H1 (cell line): ENCODE data around the gene KLHL14. TPM values are rescaled to one million over a fixed set of nuclear protein-coding genes. Genes with fewer than 3 reads are reported as not detected.

ENCODE experiments used
- CTCF ChIA-PET: fragments of 300-600 bp; sonication (Branson Sonifier 250); formaldehyde crosslinking; loops from one replicate; lab custom pipeline; 2021; ENCODE audit not compliant: partially characterized antibody; lab: Charles Lee
- POLR2A ChIA-PET: fragments of 300-600 bp; sonication (Branson Sonifier 250); formaldehyde crosslinking; loops from one replicate; lab custom pipeline; 2021; ENCODE audit warnings: inconsistent platforms; ENCODE audit not compliant: partially characterized antibody; lab: Charles Lee
- DNase-seq, 2 experiments: peaks; one replicate each; pipeline versions ENCODE4 v3.0.0 to v3.0.0-alpha.2; 2010 to 2022; ENCODE audit warnings: low spot score in 2 of 2, low read depth in 1 of 2, mixed read lengths in 1 of 2
- FAIRE-seq: peaks from 2 replicates; lab custom pipeline; 2011; peaks lifted over from hg19 to GRCh38; lab: Jason Lieb, UNC
- H2AFZ ChIP-seq: 2 replicates; pipeline ENCODE4 v1.8.1; 2012; ENCODE audit warnings: low read length, inconsistent platforms
- H2AK5ac ChIP-seq: 2 replicates; pipeline ENCODE4 v1.6.1; 2013; ENCODE audit warnings: low read depth, low read length
- H2BK120ac ChIP-seq: replicated peaks from 2 replicates; pipeline ENCODE3; 2013; ENCODE audit warnings: low read depth, low read length, inconsistent platforms
- H2BK12ac ChIP-seq: 2 replicates; pipeline ENCODE4 v1.6.1; 2013; ENCODE audit warnings: low read depth, low read length
- H2BK15ac ChIP-seq: 2 replicates; pipeline ENCODE4 v1.6.1; 2013; ENCODE audit warnings: low read length
- H2BK20ac ChIP-seq: 2 replicates; pipeline ENCODE4 v1.6.1; 2013; ENCODE audit warnings: low read length
- H2BK5ac ChIP-seq: 2 replicates; pipeline ENCODE4 v1.6.1; 2013; ENCODE audit warnings: low read depth, low read length
- H3K14ac ChIP-seq: 2 replicates; pipeline ENCODE4 v1.6.1; 2013; ENCODE audit warnings: inconsistent platforms; ENCODE audit not compliant: insufficient read length
- H3K18ac ChIP-seq: 2 replicates; pipeline ENCODE4 v1.6.1; 2013; ENCODE audit warnings: low read length; ENCODE audit errors: extremely low read depth
- H3K23ac ChIP-seq: 2 replicates; pipeline ENCODE4 v1.6.1; 2013; ENCODE audit warnings: inconsistent platforms; ENCODE audit not compliant: insufficient read length
- H3K23me2 ChIP-seq: 2 replicates; pipeline ENCODE4 v1.6.1; 2013; ENCODE audit warnings: low read depth, low read length
- H3K27ac ChIP-seq: 2 replicates; pipeline ENCODE4 v1.6.1; 2011; ENCODE audit warnings: low read depth, low read length, inconsistent platforms
- H3K27me3 ChIP-seq, 4 experiments: replicated peaks in 1 of 4; 1 replicate in 1 of 4; 2 replicates in 3 of 4; pipeline versions ENCODE4 v1.6.1 to v1.8.1; 2011 to 2013; ENCODE audit warnings: low read length in 3 of 4, mild to moderate bottlenecking in 3 of 4, inconsistent platforms in 2 of 4, mixed read lengths in 2 of 4, moderate library complexity in 1 of 4; ENCODE audit not compliant: control insufficient read depth in 3 of 4, insufficient read depth in 3 of 4; ENCODE audit errors: extremely low read depth in 1 of 4
- H3K36me3 ChIP-seq, 4 experiments: 2 replicates each; pipeline versions ENCODE4 v1.6.1 to v1.8.1; 2011 to 2013; ENCODE audit warnings: mild to moderate bottlenecking in 4 of 4, low read length in 3 of 4, moderate library complexity in 2 of 4, control low read depth in 1 of 4, inconsistent platforms in 1 of 4; ENCODE audit not compliant: insufficient read depth in 4 of 4, control insufficient read depth in 2 of 4
- H3K4ac ChIP-seq: replicated peaks from 2 replicates; pipeline ENCODE3; 2013; ENCODE audit warnings: low read length, low read depth, mixed read lengths, inconsistent platforms; ENCODE audit not compliant: insufficient read length
- H3K4me1 ChIP-seq, 4 experiments: replicated peaks in 1 of 4; 1 replicate in 1 of 4; 2 replicates in 3 of 4; pipeline versions ENCODE4 v1.6.1 to v1.8.1; 2011 to 2013; ENCODE audit warnings: low read length in 3 of 4, inconsistent platforms in 2 of 4, mixed read lengths in 1 of 4; ENCODE audit not compliant: insufficient read depth in 4 of 4, control insufficient read depth in 3 of 4
- H3K4me2 ChIP-seq, 2 experiments: 2 replicates each; pipeline versions ENCODE4 v1.6.1 to v1.8.1; 2011 to 2013; ENCODE audit warnings: low read depth in 2 of 2, low read length in 2 of 2, control low read depth in 1 of 2, inconsistent platforms in 1 of 2, mild to moderate bottlenecking in 1 of 2; ENCODE audit not compliant: insufficient read depth in 1 of 2
- H3K4me3 ChIP-seq, 4 experiments: fragments of 200-600, 300-600 bp in 1 of 4; sonication (generic), shearing (Covaris generic), sonication (Bioruptor Twin) in 1 of 4; 2 replicates each; pipeline versions ENCODE4 v1.5.1 to v1.8.1; 2011 to 2016; ENCODE audit warnings: low read length in 4 of 4, low read depth in 3 of 4, control low read depth in 2 of 4, inconsistent platforms in 2 of 4, mild to moderate bottlenecking in 2 of 4, mixed read lengths in 1 of 4, moderate library complexity in 1 of 4; ENCODE audit not compliant: insufficient read depth in 2 of 4; ENCODE audit errors: extremely low read depth in 1 of 4
- H3K56ac ChIP-seq: replicated peaks from 2 replicates; pipeline ENCODE3; 2013; ENCODE audit warnings: low read depth, mild to moderate bottlenecking, mixed read lengths, low read length, inconsistent platforms; ENCODE audit not compliant: insufficient read length
- H3K79me1 ChIP-seq: 2 replicates; pipeline ENCODE4 v1.6.1; 2013; ENCODE audit warnings: low read depth, low read length, control low read depth
- H3K79me2 ChIP-seq, 2 experiments: 2 replicates each; pipeline versions ENCODE4 v1.6.1 to v1.8.1; 2012 to 2013; ENCODE audit warnings: low read length in 2 of 2, mild to moderate bottlenecking in 2 of 2, inconsistent platforms in 1 of 2; ENCODE audit not compliant: insufficient read depth in 2 of 2, control insufficient read depth in 1 of 2
- H3K9ac ChIP-seq, 4 experiments: replicated peaks in 1 of 4; 1 replicate in 1 of 4; 2 replicates in 3 of 4; pipeline versions ENCODE4 v1.6.1 to v1.8.1; 2011 to 2013; ENCODE audit warnings: low read depth in 3 of 4, low read length in 3 of 4, control low read depth in 2 of 4, mild to moderate bottlenecking in 2 of 4, moderate library complexity in 2 of 4, inconsistent platforms in 1 of 4; ENCODE audit errors: extremely low read depth in 1 of 4
- H3K9me3 ChIP-seq, 2 experiments: 2 replicates each; pipeline versions ENCODE4 v1.6.1 to v1.8.1; 2012 to 2013; ENCODE audit warnings: mild to moderate bottlenecking in 2 of 2, moderate library complexity in 2 of 2, control low read depth in 1 of 2, inconsistent platforms in 1 of 2, low read depth in 1 of 2, low read length in 1 of 2, mixed read lengths in 1 of 2; ENCODE audit not compliant: insufficient read depth in 2 of 2
- H4K20me1 ChIP-seq, 2 experiments: replicated peaks in 1 of 2; 2 replicates each; pipeline versions ENCODE3 to v1.8.1; 2011 to 2013; ENCODE audit warnings: inconsistent platforms in 2 of 2, low read length in 2 of 2, mild to moderate bottlenecking in 1 of 2; ENCODE audit not compliant: insufficient read depth in 2 of 2, control insufficient read depth in 1 of 2
- H4K5ac ChIP-seq: 2 replicates; pipeline ENCODE4 v1.6.1; 2013; ENCODE audit warnings: low read length, low read depth, mixed read lengths, inconsistent platforms; ENCODE audit not compliant: insufficient read length
- H4K8ac ChIP-seq: 2 replicates; pipeline ENCODE4 v1.8.0; 2013; ENCODE audit warnings: mild to moderate bottlenecking, moderate library complexity, low read length, inconsistent platforms; ENCODE audit not compliant: insufficient read depth; ENCODE audit errors: extremely low read depth
- H4K91ac ChIP-seq: replicated peaks from 2 replicates; pipeline ENCODE3; 2013; ENCODE audit warnings: low read length, mixed read lengths, inconsistent platforms; ENCODE audit not compliant: insufficient read length
- BRCA1 ChIP-seq: IDR thresholded peaks from 2 replicates; pipeline ENCODE4 v1.6.1; 2012; ENCODE audit warnings: low read depth, low read length, improper control_type of control experiment
- CBX5 ChIP-seq: fragments of 300-800, 300-1000 bp; sonication (generic); IDR thresholded peaks from 2 replicates; pipeline ENCODE4 v1.7.1; 2016; ENCODE audit warnings: antibody characterized with exemption, low read length, low read depth
- CTBP2 ChIP-seq: IDR thresholded peaks from 2 replicates; pipeline ENCODE4 v1.7.0; 2011; ENCODE audit warnings: borderline replicate concordance, mild to moderate bottlenecking, moderate library complexity, mixed read lengths, low read length; ENCODE audit not compliant: insufficient read depth, insufficient read length
- EZH2 ChIP-seq: fragments of 200-600 bp; sonication (generic); IDR thresholded peaks from 2 replicates; pipeline ENCODE4 v1.7.1; 2012; ENCODE audit warnings: low read depth, mild to moderate bottlenecking, moderate library complexity, low read length, inconsistent platforms; ENCODE audit not compliant: severe bottlenecking
- FOSL1 ChIP-seq: IDR thresholded peaks from 2 replicates; pipeline ENCODE4 v1.6.1; 2011; ENCODE audit warnings: mild to moderate bottlenecking, low read depth, low read length, moderate library complexity; ENCODE audit not compliant: insufficient read depth
- KDM1A ChIP-seq: fragments of 200-600, 300-600 bp; sonication (generic); IDR thresholded peaks from 2 replicates; pipeline ENCODE4 v1.7.1; 2016; ENCODE audit warnings: mild to moderate bottlenecking, low read length, borderline replicate concordance
- RNF2 ChIP-seq: fragments of 200-900, 300-1000 bp; sonication (generic); IDR thresholded peaks from 2 replicates; pipeline ENCODE4 v1.7.1; 2016; ENCODE audit warnings: borderline replicate concordance, low read depth, mild to moderate bottlenecking, antibody characterized with exemption, low read length; ENCODE audit not compliant: poor library complexity, severe bottlenecking; ENCODE audit errors: missing control alignments
- TAF7 ChIP-seq: optimal IDR thresholded peaks from 2 replicates; pipeline ENCODE3; 2011; ENCODE audit warnings: low read depth, mild to moderate bottlenecking, inconsistent platforms, low read length, moderate library complexity, borderline replicate concordance
- YY1 ChIP-seq: IDR thresholded peaks from 2 replicates; pipeline ENCODE4 v1.6.1; 2011; ENCODE audit warnings: low read depth, mild to moderate bottlenecking, low read length
- WGBS, 2 experiments: shearing (Covaris generic) in 1 of 2; methylation state at CpG; one replicate each; pipeline versions ENCODE4 v1.1.6 to v1.1.7; 2013 to 2015; ENCODE audit warnings: low lambda C conversion rate in 2 of 2, mixed read lengths in 2 of 2, inconsistent platforms in 1 of 2, low coverage in 1 of 2, missing lambda C conversion rate in 1 of 2; ENCODE audit not compliant: insufficient replicate concordance in 2 of 2, insufficient coverage in 1 of 2, insufficient read length in 1 of 2; ENCODE audit errors: extremely low coverage in 1 of 2, missing lambda C conversion rate in 1 of 2; 5-methylcytosine and 5-hydroxymethylcytosine counted together
- polyA plus RNA-seq, 7 experiments: library from polyadenylated mRNA; depleted of rRNA in 3 of 7; stranded (reverse) in 5 of 7; unstranded in 2 of 7; fragments of >200 nt in 5 of 7; fragments of 200-250 nt in 2 of 7; gene quantifications; 1 replicate in 5 of 7; 2 replicates in 1 of 7; 4 replicates in 1 of 7; pipeline versions ENCODE4 v1.2.1 to v1.2.3, GENCODE V29; 2011 to 2013; ENCODE audit warnings: missing spikeins in 2 of 7, mixed read lengths in 2 of 7
- total RNA-seq: library from RNA; stranded (reverse); fragmentation: NEBNext Ultra II Directional; extraction: Animal tissue kit (Norgen Biotek cat#: 25700); gene quantifications from 2 replicates; pipeline ENCODE4 v1.2.1, GENCODE V29; 2021

KLHL14 gene
- total and polyA plus RNA-seq, 2 of the 8 experiments (the other 6 are each of a cell fraction or from before 2014, with no cell fraction given): 1.1 to 1.2 TPM

DNA sequence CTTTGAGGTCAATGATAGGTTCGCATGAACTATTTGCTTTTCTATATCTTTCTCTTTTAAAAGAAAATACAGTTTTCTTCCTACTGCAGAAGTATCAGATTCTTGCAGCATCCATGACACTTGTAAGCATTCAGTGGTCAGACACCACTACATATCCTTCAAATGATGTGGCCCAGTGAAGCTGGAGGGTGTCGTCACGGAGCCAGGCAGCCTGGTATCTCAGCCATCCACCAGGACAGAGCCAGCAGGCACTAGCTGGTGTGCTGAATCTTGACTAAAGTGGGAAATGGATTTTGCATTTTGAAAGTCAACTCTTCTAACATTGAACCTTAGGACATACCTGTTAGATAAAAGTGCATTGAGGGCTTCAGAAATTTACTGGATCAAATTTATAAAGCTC, 5.4 kb downstream of the KLHL14 start:
- Histone ChIP-seq H2BK15ac (no peak overlapping the region), H3K4me2 (no peak overlapping the region), H4K8ac (no peak overlapping the region), H3K23me2 (peaks cover 20% of the 10 kb centered on the region), H3K79me2 (no peaks in the 10 kb centered on the region), H3K4me3 (no peak overlapping the region), H2BK120ac (no peak overlapping the region), H3K23ac (no peak overlapping the region), H3K9me3 (no peaks in the 10 kb centered on the region), H3K79me1 (no peaks in the 10 kb centered on the region), H2BK5ac (no peak overlapping the region), H3K9ac (no peak overlapping the region), H3K27me3 (peaks cover 7 to 27% (median 22%) of the 10 kb centered on the region in 4 experiments), H4K20me1 (peaks cover 0 to 2% of the 10 kb centered on the region in 2 experiments), H2AFZ (no peak overlapping the region), H3K4me1 (peaks cover 3 to 12% (median 6%) of the 10 kb centered on the region in 4 experiments), H3K27ac (no peak overlapping the region), H4K91ac (no peak overlapping the region), H4K5ac (no peak overlapping the region), H2BK20ac (no peak overlapping the region), H3K36me3 (no peaks in the 10 kb centered on the region), H3K4ac (no peak overlapping the region), H3K14ac (no peak overlapping the region), H3K56ac (no peak overlapping the region), H3K18ac (no peak overlapping the region), H2AK5ac (no peak overlapping the region), H2BK12ac (no peak overlapping the region)
- no peak for DNase-seq
- POLR2A ChIA-PET: no interaction called here
- TF ChIP-seq FOSL1 (no peak), BRCA1 (no peak), CTBP2 (no peak), CBX5 (no peak), YY1 (no peak), EZH2 (no peak), TAF7 (no peak), KDM1A (no peak), RNF2 (no peak)
- WGBS, 2 experiments: 80% methylated on average over 3 of the region's 3 CpGs; no CpG with 5 or more reads in 1 of the 2 experiments
- FAIRE-seq: no peak
- CTCF ChIA-PET: interaction anchor here (0.7 kb wide), 1 partner anchor 53 kb away, joined by 4 read pairs; no protein-coding TSS in a partner anchor
